Esophagus muscularis mucosa (tissue), 4 donors: ENCODE measurements around the gene ZNF554. TPM values are rescaled to one million over a fixed set of nuclear protein-coding genes. Genes with fewer than 3 reads are reported as not detected.

ENCODE experiments used
- DNase-seq: peaks from one replicate; pipeline ENCODE4 v3.0.0-alpha.2; 2017; ENCODE audit errors: extremely low spot score
- H3K27ac ChIP-seq, 4 donors: fragments of 200-600 bp; sonication (generic); replicated peaks in 1 of 4; 1 replicate in 3 of 4; 2 replicates in 1 of 4; pipeline ENCODE4 v1.5.1; 2016 to 2019; ENCODE audit warnings: mild to moderate bottlenecking in 1 of 4
- H3K27me3 ChIP-seq, 4 donors: fragments of 200-600 bp; sonication (generic); one replicate each; pipeline versions ENCODE4 v1.5.1 to v1.6.0; 2016 to 2019
- H3K36me3 ChIP-seq, 4 donors: fragments of 200-600 bp; sonication (generic); one replicate each; pipeline ENCODE4 v1.5.1; 2016 to 2019
- H3K4me1 ChIP-seq, 4 donors: fragments of 200-600 bp; sonication (generic); one replicate each; pipeline ENCODE4 v1.5.1; 2016 to 2019
- H3K4me3 ChIP-seq, 4 donors: fragments of 200-600 bp; sonication (generic); 1 replicate in 2 of 4; 2 replicates in 2 of 4; pipeline ENCODE4 v1.5.1; 2016 to 2019; ENCODE audit warnings: mild to moderate bottlenecking in 4 of 4, moderate library complexity in 1 of 4
- H3K9me3 ChIP-seq, 4 donors: fragments of 200-600 bp; sonication (generic); 1 replicate in 3 of 4; 2 replicates in 1 of 4; pipeline ENCODE4 v1.5.1; 2016 to 2019
- CTCF ChIP-seq, 3 experiments: fragments of 200-600 bp in 2 of 3; fragments of 450-650 bp in 1 of 3; sonication (generic) in 2 of 3; IDR thresholded peaks; one replicate each; pipeline ENCODE4 v1.5.1; 2017 to 2019; ENCODE audit warnings: antibody characterized with exemption in 3 of 3, mild to moderate bottlenecking in 2 of 3, moderate library complexity in 1 of 3
- EP300 ChIP-seq: sonication (generic); formaldehyde crosslinking; IDR thresholded peaks from one replicate; pipeline ENCODE4 v1.6.1; 2017; ENCODE audit warnings: antibody characterized with exemption
- POLR2A ChIP-seq: fragments of 450-650 bp; IDR thresholded peaks from one replicate; pipeline ENCODE4 v1.6.1; 2017; ENCODE audit warnings: antibody characterized with exemption, moderate library complexity, mild to moderate bottlenecking, low read depth
- POLR2AphosphoS5 ChIP-seq, 2 donors: sonication (generic); formaldehyde crosslinking; IDR thresholded peaks; one replicate each; pipeline ENCODE4 v1.6.1; 2017; ENCODE audit warnings: antibody characterized with exemption in 2 of 2
- WGBS: methylation state at CpG from one replicate; pipeline ENCODE4 v1.1.5; 2018; 5-methylcytosine and 5-hydroxymethylcytosine counted together
- intact Hi-C: fragments of 100-400 bp; cut with DNase I; formaldehyde crosslinking; loops from one replicate; pipeline ENCODE4 v1.15.1; 2023
- total RNA-seq, 4 donors: library from RNA; depleted of rRNA; stranded (reverse); fragments of >200 nt; gene quantifications; one replicate each; pipeline versions ENCODE4 v1.1.0 to v1.2.1, GENCODE V29; 2016

ZNF554 gene
- total RNA-seq, 4 donors from 2014 or later: 2.9 to 7.1 (median 4.6) TPM

GRCh38 chr19:2841855-2842574 lies 22.3 kb downstream of the ZNF554 start:
- H3K4me3 ChIP-seq: peak overlapping the region; percentile 88 to 95 (median 89)
- WGBS: 7% methylated on average over 21 of the region's 62 CpGs
- no peak for DNase-seq
- peaks cover 17 to 26% (median 17%) of the 10 kb centered on the region in 4 donors for H3K4me1 ChIP-seq
- H3K9me3 ChIP-seq: peaks cover 0 to 23% (median 11%) of the 10 kb centered on the region in 4 donors
- peaks cover 0 to 23% (median 3%) of the 10 kb centered on the region in 4 donors for H3K36me3 ChIP-seq
- peak overlapping the region; percentile 85 to 94 (median 92) for H3K27ac ChIP-seq
- no peak for TF ChIP-seq POLR2AphosphoS5 (IDR thresholded peaks at IDR 0.05)
- TF ChIP-seq POLR2A: no peak
- no peak for TF ChIP-seq CTCF (IDR thresholded peaks at IDR 0.05)
- TF ChIP-seq EP300: no peak
- intact Hi-C loops: no loop called here
- no peaks in the 10 kb centered on the region for H3K27me3 ChIP-seq

- no peak overlapping the region for H3K27ac ChIP-seq
- H3K36me3 ChIP-seq: peaks cover under 1 to 37% (median 7%) of the 10 kb centered on the region in 4 donors
- H3K9me3 ChIP-seq: peaks cover 0 to 37% (median 10%) of the 10 kb centered on the region in 4 donors
- no peaks in the 10 kb centered on the region for H3K27me3 ChIP-seq
- no peak for TF ChIP-seq POLR2A
- intact Hi-C loops: no loop called here
- H3K4me3 ChIP-seq: no peak overlapping the region
- WGBS: 92% methylated on average over 2 of the region's 2 CpGs
- peaks cover 17 to 26% (median 17%) of the 10 kb centered on the region in 4 donors for H3K4me1 ChIP-seq
- no peak for DNase-seq
Observed at GRCh38 chr19:2845107-2845506, 25.4 kb downstream of the ZNF554 start.

GRCh38 chr19:2846180-2846894 lies 26.7 kb downstream of the ZNF554 start:
- peaks cover 13 to 18% (median 17%) of the 10 kb centered on the region in 4 donors for H3K4me1 ChIP-seq
- TF ChIP-seq CTCF (IDR thresholded peaks at IDR 0.05) (no peak), EP300 (no peak), POLR2AphosphoS5 (IDR thresholded peaks at IDR 0.05) (no peak), POLR2A (no peak)
- H3K4me3 ChIP-seq: no peak overlapping the region
- peaks cover 13 to 49% (median 19%) of the 10 kb centered on the region in 4 donors for H3K36me3 ChIP-seq
- no peak overlapping the region for H3K27ac ChIP-seq
- no peak for DNase-seq
- intact Hi-C loops: no loop called here
- WGBS: 88% methylated on average over 8 of the region's 13 CpGs
- peaks cover 2 to 48% (median 22%) of the 10 kb centered on the region in 4 donors for H3K9me3 ChIP-seq
- no peaks in the 10 kb centered on the region for H3K27me3 ChIP-seq

- WGBS: 98% methylated on average over 3 of the region's 3 CpGs
- H3K9me3 ChIP-seq: peaks cover 7 to 60% (median 33%) of the 10 kb centered on the region in 4 donors
- peaks cover 24 to 61% (median 31%) of the 10 kb centered on the region in 4 donors for H3K36me3 ChIP-seq
- H3K4me3 ChIP-seq: no peak overlapping the region
- H3K27ac ChIP-seq: no peak overlapping the region
- H3K4me1 ChIP-seq: peaks cover 6 to 13% (median 10%) of the 10 kb centered on the region in 4 donors
- intact Hi-C loops: no loop called here
- no peak for DNase-seq
- TF ChIP-seq POLR2AphosphoS5 (IDR thresholded peaks at IDR 0.05) (no peak), EP300 (no peak), POLR2A (no peak)
- no peaks in the 10 kb centered on the region for H3K27me3 ChIP-seq
Observed at GRCh38 chr19:2847507-2847906, 27.8 kb downstream of the ZNF554 start.

- Histone ChIP-seq H3K36me3 (peaks cover 35 to 72% (median 42%) of the 10 kb centered on the region in 4 donors), H3K27ac (no peak overlapping the region), H3K4me3 (no peak overlapping the region), H3K9me3 (peaks cover 18 to 71% (median 44%) of the 10 kb centered on the region in 4 donors), H3K27me3 (no peaks in the 10 kb centered on the region), H3K4me1 (peaks cover 0 to 5% (median under 1%) of the 10 kb centered on the region in 4 donors)
- WGBS: 62% methylated on average over 3 of the region's 4 CpGs
- DNase-seq: no peak
- intact Hi-C loops: no loop called here
- TF ChIP-seq POLR2AphosphoS5 (IDR thresholded peaks at IDR 0.05) (no peak), EP300 (no peak), POLR2A (no peak), CTCF (IDR thresholded peaks at IDR 0.05) (no peak)
Observed at GRCh38 chr19:2848616-2849015, 28.9 kb downstream of the ZNF554 start.
